SK-N-SH (cell line): Measurements from ENCODE around the gene DAB1. TPM values are rescaled to one million over a fixed set of nuclear protein-coding genes. Genes with fewer than 3 reads are reported as not detected.

Experiments used
- CTCF ChIA-PET: fragments of 300-600, 350-600 bp; formaldehyde crosslinking; extraction: SDS; loops from one replicate; lab custom pipeline; 2021; lab: Yijun Ruan, JAX
- POLR2A ChIA-PET: fragments of 350-600 bp; sonication (Branson Sonifier 250); formaldehyde crosslinking; extraction: SDS; loops from one replicate; lab custom pipeline; 2020; ENCODE audit warnings: antibody characterized with exemption, inconsistent platforms; lab: Yijun Ruan, JAX
- DNase-seq: peaks from one replicate; pipeline ENCODE4 v3.0.0; 2012
- H2AFZ ChIP-seq: fragments of 200-600 bp; sonication (generic); 2 replicates; pipeline ENCODE4 v1.8.1; 2016; ENCODE audit warnings: antibody characterized with exemption, mild to moderate bottlenecking, low read depth
- H3F3A ChIP-seq: fragments of 200-600 bp; sonication (generic); replicated peaks from 2 replicates; pipeline ENCODE3; 2016; ENCODE audit warnings: antibody characterized with exemption, mild to moderate bottlenecking; ENCODE audit not compliant: insufficient read depth
- H3K27ac ChIP-seq, 2 experiments: fragments of 200-500 bp in 1 of 2; fragments of 200-600 bp in 1 of 2; sonication (Bioruptor generic) in 1 of 2; sonication (generic), shearing (Covaris generic) in 1 of 2; 2 replicates each; pipeline versions ENCODE4 v1.5.1 to v1.6.1; 2014 to 2016; ENCODE audit warnings: low read depth in 2 of 2, inconsistent platforms in 1 of 2, low read length in 1 of 2, mild to moderate bottlenecking in 1 of 2, mixed read lengths in 1 of 2
- H3K27me3 ChIP-seq: fragments of 200-600 bp; sonication (generic), shearing (Covaris generic); 2 replicates; pipeline ENCODE4 v1.6.1; 2016; ENCODE audit warnings: mixed run types; ENCODE audit not compliant: insufficient read depth
- H3K36me3 ChIP-seq, 2 experiments: fragments of 200-500 bp in 1 of 2; fragments of 200-600 bp in 1 of 2; sonication (Bioruptor generic) in 1 of 2; sonication (generic) in 1 of 2; replicated peaks in 1 of 2; 2 replicates each; pipeline versions ENCODE3 to v1.5.1; 2014 to 2016; ENCODE audit warnings: low read length in 1 of 2, mild to moderate bottlenecking in 1 of 2; ENCODE audit not compliant: insufficient read depth in 2 of 2, control insufficient read depth in 1 of 2
- H3K4me1 ChIP-seq, 2 experiments: fragments of 200-500 bp in 1 of 2; fragments of 200-600 bp in 1 of 2; sonication (Bioruptor generic) in 1 of 2; sonication (generic), shearing (Covaris generic) in 1 of 2; 2 replicates each; pipeline versions ENCODE4 v1.5.1 to v1.6.1; 2014 to 2016; ENCODE audit warnings: low read depth in 1 of 2, low read length in 1 of 2, mixed run types in 1 of 2; ENCODE audit not compliant: insufficient read depth in 2 of 2, control insufficient read depth in 1 of 2
- H3K4me2 ChIP-seq: fragments of 200-600 bp; sonication (generic), shearing (Covaris generic); 2 replicates; pipeline ENCODE4 v1.6.1; 2017; ENCODE audit warnings: mixed run types
- H3K4me3 ChIP-seq, 2 experiments: fragments of 200-500 bp in 1 of 2; fragments of 200-600 bp in 1 of 2; sonication (Bioruptor generic) in 1 of 2; sonication (generic), shearing (Covaris generic) in 1 of 2; 2 replicates each; pipeline versions ENCODE4 v1.5.1 to v1.8.1; 2014 to 2016; ENCODE audit warnings: low read depth in 2 of 2, inconsistent platforms in 1 of 2, low read length in 1 of 2, mild to moderate bottlenecking in 1 of 2, mixed read lengths in 1 of 2, moderate library complexity in 1 of 2
- H3K79me2 ChIP-seq: fragments of 200-600 bp; sonication (generic); 2 replicates; pipeline ENCODE4 v1.8.1; 2017; ENCODE audit warnings: mild to moderate bottlenecking; ENCODE audit not compliant: insufficient read depth
- H3K9ac ChIP-seq: fragments of 200-600 bp; sonication (generic); 2 replicates; pipeline ENCODE4 v1.6.1; 2017; ENCODE audit warnings: mixed run types
- H3K9me2 ChIP-seq: fragments of 200-600 bp; sonication (generic); 2 replicates; pipeline ENCODE4 v1.6.1; 2017; ENCODE audit warnings: mixed run types
- H3K9me3 ChIP-seq: fragments of 200-600 bp; sonication (generic); 2 replicates; pipeline ENCODE4 v1.6.1; 2017; ENCODE audit warnings: mixed run types, mild to moderate bottlenecking, moderate library complexity
- H4K20me1 ChIP-seq: fragments of 200-600 bp; sonication (generic); 2 replicates; pipeline ENCODE4 v1.6.1; 2017; ENCODE audit warnings: mild to moderate bottlenecking, mixed run types; ENCODE audit not compliant: insufficient read depth
- CHD2 ChIP-seq: fragments of 150-350 bp; IDR thresholded peaks from 2 replicates; pipeline ENCODE4 v1.6.1; 2018; ENCODE audit warnings: low read length; ENCODE audit not compliant: partially characterized antibody
- EP300 ChIP-seq, 2 experiments: IDR thresholded peaks; 2 replicates each; pipeline versions ENCODE4 v1.4.0 to v1.6.1; 2012; ENCODE audit warnings: borderline replicate concordance in 1 of 2, low read depth in 1 of 2, low read length in 1 of 2
- EZH2phosphoT487 ChIP-seq: fragments of 200-600 bp; sonication (generic); IDR thresholded peaks from 2 replicates; pipeline ENCODE4 v1.6.1; 2017; ENCODE audit warnings: low read depth, mixed run types, mild to moderate bottlenecking, antibody characterized with exemption, moderate library complexity, borderline replicate concordance
- FOSL2 ChIP-seq: IDR thresholded peaks from 2 replicates; pipeline ENCODE4 v1.4.0; 2012; ENCODE audit warnings: low read depth, mild to moderate bottlenecking, moderate library complexity, borderline replicate concordance
- GABPA ChIP-seq: IDR thresholded peaks from 2 replicates; pipeline ENCODE4 v1.4.0; 2012; ENCODE audit warnings: low read depth, mild to moderate bottlenecking
- IRF3 ChIP-seq: fragments of 150-350 bp; IDR thresholded peaks from 2 replicates; pipeline ENCODE4 v1.6.1; 2016; ENCODE audit warnings: mild to moderate bottlenecking, low read depth, low read length
- JUND ChIP-seq: IDR thresholded peaks from 2 replicates; pipeline ENCODE4 v1.4.0; 2012
- MEF2A ChIP-seq: IDR thresholded peaks from 2 replicates; pipeline ENCODE4 v1.4.0; 2012; ENCODE audit warnings: low read depth, borderline replicate concordance
- MXI1 ChIP-seq: IDR thresholded peaks from 2 replicates; pipeline ENCODE4 v1.6.1; 2012; ENCODE audit warnings: mild to moderate bottlenecking, low read depth, low read length, improper control_type of control experiment
- NFIC ChIP-seq: IDR thresholded peaks from 2 replicates; pipeline ENCODE4 v1.4.0; 2012; ENCODE audit warnings: borderline replicate concordance
- RAD21 ChIP-seq: IDR thresholded peaks from 2 replicates; pipeline ENCODE4 v1.6.1; 2012; ENCODE audit warnings: mild to moderate bottlenecking, low read length
- RFX5 ChIP-seq: IDR thresholded peaks from 2 replicates; pipeline ENCODE4 v1.6.1; 2012; ENCODE audit warnings: mild to moderate bottlenecking, improper control_type of control experiment, low read length
- TAF1 ChIP-seq: IDR thresholded peaks from 2 replicates; pipeline ENCODE4 v1.6.1; 2012; ENCODE audit warnings: low read depth, mild to moderate bottlenecking, low read length, moderate library complexity, borderline replicate concordance
- TCF12 ChIP-seq: IDR thresholded peaks from 2 replicates; pipeline ENCODE4 v1.4.0; 2012
- TEAD4 ChIP-seq: IDR thresholded peaks from 2 replicates; pipeline ENCODE4 v1.4.0; 2012; ENCODE audit warnings: mild to moderate bottlenecking, borderline replicate concordance; ENCODE audit not compliant: insufficient read depth
- USF1 ChIP-seq: IDR thresholded peaks from 2 replicates; pipeline ENCODE4 v1.4.0; 2012; ENCODE audit warnings: low read depth, borderline replicate concordance
- USF2 ChIP-seq: fragments of 150-350 bp; IDR thresholded peaks from 2 replicates; pipeline ENCODE4 v1.6.1; 2017; ENCODE audit warnings: antibody characterized with exemption, low read length, low read depth, borderline replicate concordance
- WGBS: methylation state at CpG from one replicate; pipeline ENCODE4 v1.1.6; 2017; ENCODE audit warnings: low lambda C conversion rate; 5-methylcytosine and 5-hydroxymethylcytosine counted together
- polyA plus RNA-seq, 3 experiments: library from polyadenylated mRNA; depleted of rRNA; stranded (reverse); fragments of >200 nt; gene quantifications; 2 replicates each; pipeline ENCODE4 v1.2.3, GENCODE V29; 2012
- TF ChIP-seq, protein P1 (sequence below): IDR thresholded peaks from 2 replicates; pipeline ENCODE4 v1.6.1; 2012; ENCODE audit warnings: mild to moderate bottlenecking, low read depth, low read length, moderate library complexity

The DAB1 gene
- polyA plus RNA-seq, 1 of the 3 experiments (the other 2 are of a cell fraction), result 2.9 TPM

DNA sequence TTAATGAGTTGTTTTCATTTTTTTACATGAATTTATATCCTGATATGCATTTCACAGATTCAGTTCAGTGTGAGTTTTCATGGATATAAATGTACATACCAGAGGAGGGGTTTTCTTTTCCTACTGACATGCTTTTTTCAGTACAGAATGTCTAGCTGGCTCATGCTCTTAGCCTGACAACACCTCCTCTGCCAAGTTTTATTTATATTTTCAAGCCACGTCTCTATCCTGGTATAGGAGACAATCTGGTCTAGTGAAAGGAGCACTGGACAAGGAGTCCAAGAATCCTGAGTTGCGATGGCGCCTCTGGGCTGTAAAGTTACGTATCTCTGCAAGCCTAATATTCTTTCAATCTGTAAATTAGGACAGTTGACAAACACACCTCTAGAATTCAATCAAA, 4.9 kb downstream of the DAB1 start:
- H3F3A ChIP-seq, result no peaks in the 10 kb centered on the region
- H3K4me1 ChIP-seq, result peaks cover 0 to 15% of the 10 kb centered on the region in 2 experiments; a peak in 1 of 4 replicates
- no peak for DNase-seq
- no peaks in the 10 kb centered on the region for H3K9me3 ChIP-seq
- H3K4me3 ChIP-seq, result no peak overlapping the region
- POLR2A ChIA-PET, result no interaction called here
- no peaks in the 10 kb centered on the region for H3K79me2 ChIP-seq
- H4K20me1 ChIP-seq, result no peaks in the 10 kb centered on the region
- WGBS, result 80% methylated on average over 4 of the region's 4 CpGs
- no peak overlapping the region for H3K4me2 ChIP-seq
- no peak overlapping the region for H3K9ac ChIP-seq
- TF ChIP-seq RFX5 (no peak), NFIC (no peak), MEF2A (no peak), TAF1 (no peak), IRF3 (no peak), FOSL2 (no peak), RAD21 (no peak), TCF12 (no peak), USF1 (no peak), EP300 (IDR thresholded peaks at IDR 0.05; ENCODE audit: borderline replicate concordance in 1 of 2, low read depth in 1 of 2, low read length in 1 of 2) (no peak), GABPA (no peak), TEAD4 (no peak), MXI1 (no peak), JUND (no peak), EZH2phosphoT487 (no peak), CHD2 (no peak), USF2 (no peak)
- TF ChIP-seq, protein P1, sequence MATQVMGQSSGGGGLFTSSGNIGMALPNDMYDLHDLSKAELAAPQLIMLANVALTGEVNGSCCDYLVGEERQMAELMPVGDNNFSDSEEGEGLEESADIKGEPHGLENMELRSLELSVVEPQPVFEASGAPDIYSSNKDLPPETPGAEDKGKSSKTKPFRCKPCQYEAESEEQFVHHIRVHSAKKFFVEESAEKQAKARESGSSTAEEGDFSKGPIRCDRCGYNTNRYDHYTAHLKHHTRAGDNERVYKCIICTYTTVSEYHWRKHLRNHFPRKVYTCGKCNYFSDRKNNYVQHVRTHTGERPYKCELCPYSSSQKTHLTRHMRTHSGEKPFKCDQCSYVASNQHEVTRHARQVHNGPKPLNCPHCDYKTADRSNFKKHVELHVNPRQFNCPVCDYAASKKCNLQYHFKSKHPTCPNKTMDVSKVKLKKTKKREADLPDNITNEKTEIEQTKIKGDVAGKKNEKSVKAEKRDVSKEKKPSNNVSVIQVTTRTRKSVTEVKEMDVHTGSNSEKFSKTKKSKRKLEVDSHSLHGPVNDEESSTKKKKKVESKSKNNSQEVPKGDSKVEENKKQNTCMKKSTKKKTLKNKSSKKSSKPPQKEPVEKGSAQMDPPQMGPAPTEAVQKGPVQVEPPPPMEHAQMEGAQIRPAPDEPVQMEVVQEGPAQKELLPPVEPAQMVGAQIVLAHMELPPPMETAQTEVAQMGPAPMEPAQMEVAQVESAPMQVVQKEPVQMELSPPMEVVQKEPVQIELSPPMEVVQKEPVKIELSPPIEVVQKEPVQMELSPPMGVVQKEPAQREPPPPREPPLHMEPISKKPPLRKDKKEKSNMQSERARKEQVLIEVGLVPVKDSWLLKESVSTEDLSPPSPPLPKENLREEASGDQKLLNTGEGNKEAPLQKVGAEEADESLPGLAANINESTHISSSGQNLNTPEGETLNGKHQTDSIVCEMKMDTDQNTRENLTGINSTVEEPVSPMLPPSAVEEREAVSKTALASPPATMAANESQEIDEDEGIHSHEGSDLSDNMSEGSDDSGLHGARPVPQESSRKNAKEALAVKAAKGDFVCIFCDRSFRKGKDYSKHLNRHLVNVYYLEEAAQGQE, result no peak
- peaks cover 5% of the 10 kb centered on the region; the same call in 1 of the 2 replicates for H3K27me3 ChIP-seq
- H3K36me3 ChIP-seq, result no peaks in the 10 kb centered on the region
- H3K27ac ChIP-seq, result no peak overlapping the region
- H2AFZ ChIP-seq, result no peak overlapping the region
- H3K9me2 ChIP-seq, result no peaks in the 10 kb centered on the region
- CTCF ChIA-PET, result interaction anchor here (0.8 to 1.8 kb wide), 3 partner anchors 12 to 587 kb away, joined by 3 to 6 read pairs (median 3); no protein-coding TSS in a partner anchor
